Kidney (tissue), 14 donors: ENCODE data around the gene LCOR. TPM values are rescaled to one million over a fixed set of nuclear protein-coding genes. Genes with fewer than 3 reads are reported as not detected.

Source experiments
- DNase-seq, 5 donors: peaks; one replicate each; pipeline ENCODE4 v3.0.0-alpha.2; 2013 to 2020
- FAIRE-seq: peaks from 2 replicates; lab custom pipeline; 2012; peaks lifted over from hg19 to GRCh38; lab: Jason Lieb, UNC
- H3K27ac ChIP-seq, 2 donors: one replicate each; pipeline ENCODE4 v1.7.0; 2013; ENCODE audit warnings: low read depth in 2 of 2, low read length in 2 of 2, inconsistent platforms in 1 of 2
- H3K27me3 ChIP-seq: one replicate; pipeline ENCODE4 v1.7.1; 2013; ENCODE audit warnings: low read length, inconsistent platforms; ENCODE audit not compliant: control insufficient read depth, insufficient read depth
- H3K36me3 ChIP-seq, 3 donors: one replicate each; pipeline versions ENCODE4 v1.7.0 to v1.7.1; 2013; ENCODE audit warnings: low read length in 3 of 3, control low read depth in 1 of 3, inconsistent platforms in 1 of 3; ENCODE audit not compliant: insufficient read depth in 3 of 3, control insufficient read depth in 2 of 3
- H3K4me1 ChIP-seq, 3 donors: one replicate each; pipeline versions ENCODE4 v1.7.0 to v1.7.1; 2013; ENCODE audit warnings: low read length in 3 of 3, inconsistent platforms in 1 of 3, low read depth in 1 of 3; ENCODE audit not compliant: control insufficient read depth in 2 of 3, insufficient read depth in 2 of 3
- H3K4me3 ChIP-seq, 3 donors: one replicate each; pipeline versions ENCODE4 v1.7.0 to v1.8.1; 2013; ENCODE audit warnings: low read length in 3 of 3, control low read depth in 1 of 3, inconsistent platforms in 1 of 3
- H3K9ac ChIP-seq, 3 donors: one replicate each; pipeline versions ENCODE4 v1.7.0 to v1.7.1; 2013; ENCODE audit warnings: low read length in 3 of 3, control low read depth in 1 of 3, inconsistent platforms in 1 of 3
- H3K9me3 ChIP-seq, 3 donors: one replicate each; pipeline versions ENCODE4 v1.7.0 to v1.7.1; 2013; ENCODE audit warnings: low read length in 3 of 3, control low read depth in 1 of 3, inconsistent platforms in 1 of 3; ENCODE audit not compliant: control insufficient read depth in 2 of 3, insufficient read depth in 1 of 3
- CTCF ChIP-seq: IDR thresholded peaks from 3 replicates; pipeline ENCODE4 v1.5.1; 2012; ENCODE audit warnings: mild to moderate bottlenecking, moderate library complexity, borderline replicate concordance; ENCODE audit not compliant: insufficient read depth; ENCODE audit errors: extremely low read depth
- intact Hi-C: fragments of 100-400 bp; cut with DNase I; formaldehyde crosslinking; loops from one replicate; pipeline ENCODE4 v1.11.1; 2022
- polyA plus RNA-seq: library from polyadenylated mRNA; stranded (reverse); fragments of 350-450 nt; fragmentation: Illumina TruSeq; extraction: RNeasy Lipid Tissue Mini Kit (QIAGEN cat#74804); gene quantifications from one replicate; pipeline ENCODE4 v1.2.3, GENCODE V29; 2014; ENCODE audit warnings: low read depth, low replicate concordance; ENCODE audit not compliant: insufficient read depth
- total RNA-seq: library from RNA; stranded (reverse); fragmentation: NEBNext Ultra II Directional; extraction: Animal tissue kit (Norgen Biotek cat#: 25700); gene quantifications from one replicate; pipeline ENCODE4 v1.2.1, GENCODE V29; 2021
- donor health status: control.
- donor health status: control.
- donor health status: control.
- donor health status: control.
- donor health status: control.
- donor health status: DM: yes; HTN: yes; CAD: no.
- donor health status: Normal renal cell carcinoma (clear cell type).

LCOR gene
- total and polyA plus RNA-seq, 2 donors from 2014 or later = 2.8 to 48.5 TPM

GRCh38 chr10:96891840-96892239 is 59.7 kb downstream of the LCOR start:
- H3K4me1 ChIP-seq = peaks cover 0 to 3% (median 0%) of the 10 kb centered on the region in 3 donors
- intact Hi-C loops = no loop called here
- H3K9me3 ChIP-seq = peaks cover 0 to 7% (median 0%) of the 10 kb centered on the region in 3 donors
- H3K27me3 ChIP-seq = no peaks in the 10 kb centered on the region
- no peak overlapping the region for H3K4me3 ChIP-seq
- H3K9ac ChIP-seq = no peak overlapping the region
- no peaks in the 10 kb centered on the region for H3K36me3 ChIP-seq
- FAIRE-seq (no peak), DNase-seq (no peak)
- TF ChIP-seq CTCF = no peak
- H3K27ac ChIP-seq = no peak overlapping the region

- TF ChIP-seq CTCF = no peak
- H3K9me3 ChIP-seq = peaks cover 0 to 7% (median 0%) of the 10 kb centered on the region in 3 donors
- FAIRE-seq (no peak), DNase-seq (no peak)
- H3K27ac ChIP-seq = no peak overlapping the region
- H3K36me3 ChIP-seq = no peaks in the 10 kb centered on the region
- H3K27me3 ChIP-seq = no peaks in the 10 kb centered on the region
- no peak overlapping the region for H3K9ac ChIP-seq
- peaks cover 0 to 3% (median 0%) of the 10 kb centered on the region in 3 donors for H3K4me1 ChIP-seq
- intact Hi-C loops = no loop called here
- no peak overlapping the region for H3K4me3 ChIP-seq
Measured at GRCh38 chr10:96895662-96896424, 63.7 kb downstream of the LCOR start.

- no peak overlapping the region for H3K27ac ChIP-seq
- intact Hi-C loops = no loop called here
- TF ChIP-seq CTCF = no peak
- no peak for DNase-seq
- no peaks in the 10 kb centered on the region for H3K36me3 ChIP-seq
- no peak for FAIRE-seq
- peaks cover 0 to 3% (median 0%) of the 10 kb centered on the region in 3 donors for H3K9me3 ChIP-seq
- H3K9ac ChIP-seq = no peak overlapping the region
- H3K4me1 ChIP-seq = peaks cover 0 to 3% (median 0%) of the 10 kb centered on the region in 3 donors
- H3K27me3 ChIP-seq = no peaks in the 10 kb centered on the region
- no peak overlapping the region for H3K4me3 ChIP-seq
Measured at GRCh38 chr10:96896884-96897589, 64.9 kb downstream of the LCOR start.
